B cell (primary cell): ENCODE results near the gene DLX1.

Experiments used
- EZH2 ChIP-seq: IDR thresholded peaks from 2 replicates; pipeline ENCODE4 v1.6.1; 2012; ENCODE audit warnings: borderline replicate concordance, low read depth, mild to moderate bottlenecking, moderate library complexity, low read length; ENCODE audit not compliant: insufficient read depth, poor library complexity, severe bottlenecking
- TF ChIP-seq, protein P1 (sequence below): fragments of 200-600 bp; IDR thresholded peaks from one replicate; pipeline ENCODE4 v1.8.0; 2022; ENCODE audit warnings: antibody characterized with exemption, mild to moderate bottlenecking

DNA sequence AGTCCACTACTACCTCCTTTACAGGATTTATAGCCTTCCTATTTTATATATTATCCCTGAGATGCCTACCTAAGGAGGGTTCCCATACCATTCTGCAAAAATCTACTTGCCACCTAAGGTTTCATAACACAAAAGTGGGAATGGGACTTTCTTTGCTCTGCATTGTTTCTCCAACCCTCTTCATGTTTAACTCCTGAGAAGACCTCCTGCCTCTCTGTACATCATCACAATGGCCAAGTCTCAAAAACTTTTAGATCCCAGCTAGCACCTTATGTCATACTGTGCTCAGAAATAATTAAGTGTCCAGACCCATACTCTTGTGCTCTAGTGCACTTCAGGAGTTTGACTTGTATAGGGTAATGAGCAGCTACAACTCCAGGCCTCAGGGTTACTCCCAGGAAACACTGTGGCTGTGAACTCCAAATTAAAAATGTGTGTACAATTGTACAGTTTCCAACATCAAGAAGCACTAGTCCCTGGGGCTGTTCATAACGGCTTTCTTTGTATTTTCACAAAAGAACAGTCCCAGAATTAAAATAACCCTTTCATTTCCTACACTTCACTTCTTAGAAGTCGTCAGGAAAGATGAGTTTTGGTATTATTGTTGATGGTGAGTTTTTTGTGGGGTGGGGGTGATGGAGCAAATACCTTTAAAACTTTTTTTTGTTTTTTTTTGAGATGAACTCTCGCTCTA, 46.1 kb upstream of the DLX1 start:
- TF ChIP-seq, protein P1, sequence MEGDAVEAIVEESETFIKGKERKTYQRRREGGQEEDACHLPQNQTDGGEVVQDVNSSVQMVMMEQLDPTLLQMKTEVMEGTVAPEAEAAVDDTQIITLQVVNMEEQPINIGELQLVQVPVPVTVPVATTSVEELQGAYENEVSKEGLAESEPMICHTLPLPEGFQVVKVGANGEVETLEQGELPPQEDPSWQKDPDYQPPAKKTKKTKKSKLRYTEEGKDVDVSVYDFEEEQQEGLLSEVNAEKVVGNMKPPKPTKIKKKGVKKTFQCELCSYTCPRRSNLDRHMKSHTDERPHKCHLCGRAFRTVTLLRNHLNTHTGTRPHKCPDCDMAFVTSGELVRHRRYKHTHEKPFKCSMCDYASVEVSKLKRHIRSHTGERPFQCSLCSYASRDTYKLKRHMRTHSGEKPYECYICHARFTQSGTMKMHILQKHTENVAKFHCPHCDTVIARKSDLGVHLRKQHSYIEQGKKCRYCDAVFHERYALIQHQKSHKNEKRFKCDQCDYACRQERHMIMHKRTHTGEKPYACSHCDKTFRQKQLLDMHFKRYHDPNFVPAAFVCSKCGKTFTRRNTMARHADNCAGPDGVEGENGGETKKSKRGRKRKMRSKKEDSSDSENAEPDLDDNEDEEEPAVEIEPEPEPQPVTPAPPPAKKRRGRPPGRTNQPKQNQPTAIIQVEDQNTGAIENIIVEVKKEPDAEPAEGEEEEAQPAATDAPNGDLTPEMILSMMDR, result no peak
- no peak for TF ChIP-seq EZH2
